Duodenal mucosa (tissue), 2 donors: ENCODE results near the gene PDE8A.

Source experiments
- H3K27ac ChIP-seq: one replicate; pipeline ENCODE4 v1.7.0; 2013; ENCODE audit warnings: low read depth, low read length
- H3K27me3 ChIP-seq, 2 donors: one replicate each; pipeline ENCODE4 v1.7.0; 2013; ENCODE audit warnings: low read length in 2 of 2, control low read depth in 1 of 2; ENCODE audit not compliant: insufficient read depth in 2 of 2, control insufficient read depth in 1 of 2
- H3K36me3 ChIP-seq, 2 donors: one replicate each; pipeline ENCODE4 v1.7.0; 2013; ENCODE audit warnings: low read length in 2 of 2, control low read depth in 1 of 2; ENCODE audit not compliant: insufficient read depth in 2 of 2, control insufficient read depth in 1 of 2
- H3K4me1 ChIP-seq, 2 donors: one replicate each; pipeline ENCODE4 v1.7.0; 2013; ENCODE audit warnings: low read length in 2 of 2, control low read depth in 1 of 2; ENCODE audit not compliant: insufficient read depth in 2 of 2, control insufficient read depth in 1 of 2
- H3K4me3 ChIP-seq, 2 donors: one replicate each; pipeline ENCODE4 v1.7.0; 2013; ENCODE audit warnings: low read length in 2 of 2, low read depth in 1 of 2
- H3K9ac ChIP-seq, 2 donors: one replicate each; pipeline ENCODE4 v1.7.0; 2013; ENCODE audit warnings: low read length in 2 of 2, low read depth in 1 of 2
- H3K9me3 ChIP-seq, 2 donors: one replicate each; pipeline ENCODE4 v1.7.0; 2013; ENCODE audit warnings: low read length in 2 of 2, control low read depth in 1 of 2; ENCODE audit not compliant: control insufficient read depth in 1 of 2

PDE8A gene

GRCh38 chr15:85131915-85132314 lies 150.3 kb downstream of the PDE8A start:
- Histone ChIP-seq H3K9me3 (no peaks in the 10 kb centered on the region), H3K4me3 (no peak overlapping the region), H3K36me3 (peaks cover 12 to 55% of the 10 kb centered on the region in 2 donors), H3K9ac (no peak overlapping the region), H3K27ac (no peak overlapping the region), H3K4me1 (no peaks in the 10 kb centered on the region), H3K27me3 (no peaks in the 10 kb centered on the region)

- Histone ChIP-seq H3K9ac (no peak overlapping the region), H3K27me3 (no peaks in the 10 kb centered on the region), H3K27ac (no peak overlapping the region), H3K36me3 (peaks cover 26 to 65% of the 10 kb centered on the region in 2 donors), H3K9me3 (no peaks in the 10 kb centered on the region), H3K4me1 (no peaks in the 10 kb centered on the region), H3K4me3 (no peak overlapping the region)
Observed at GRCh38 chr15:85133709-85134108, 152.1 kb downstream of the PDE8A start.

GRCh38 chr15:85137489-85138168 lies 156.0 kb downstream of the PDE8A start:
- H3K36me3 ChIP-seq = peaks cover 30 to 62% of the 10 kb centered on the region in 2 donors
- H3K9me3 ChIP-seq = no peaks in the 10 kb centered on the region
- H3K27me3 ChIP-seq = no peaks in the 10 kb centered on the region
- H3K4me1 ChIP-seq = peaks cover 0 to 6% of the 10 kb centered on the region in 2 donors
- no peak overlapping the region for H3K9ac ChIP-seq
- no peak overlapping the region for H3K27ac ChIP-seq
- no peak overlapping the region for H3K4me3 ChIP-seq

- H3K27ac ChIP-seq = no peak overlapping the region
- H3K9ac ChIP-seq = no peak overlapping the region
- no peak overlapping the region for H3K4me3 ChIP-seq
- H3K4me1 ChIP-seq = peaks cover 0 to 6% of the 10 kb centered on the region in 2 donors
- H3K27me3 ChIP-seq = no peaks in the 10 kb centered on the region
- peaks cover 25 to 50% of the 10 kb centered on the region in 2 donors for H3K36me3 ChIP-seq
- H3K9me3 ChIP-seq = no peaks in the 10 kb centered on the region
Observed at GRCh38 chr15:85139391-85139790, 157.7 kb downstream of the PDE8A start.

GRCh38 chr15:85141726-85142125 lies 160.1 kb downstream of the PDE8A start:
- Histone ChIP-seq H3K9ac (no peak overlapping the region), H3K27me3 (no peaks in the 10 kb centered on the region), H3K27ac (no peak overlapping the region), H3K4me3 (no peak overlapping the region), H3K36me3 (peaks cover 20 to 27% of the 10 kb centered on the region in 2 donors), H3K4me1 (peaks cover 0 to 6% of the 10 kb centered on the region in 2 donors), H3K9me3 (no peaks in the 10 kb centered on the region)

- Histone ChIP-seq H3K4me3 (no peak overlapping the region), H3K4me1 (peaks cover 0 to 6% of the 10 kb centered on the region in 2 donors), H3K36me3 (peaks cover 14 to 22% of the 10 kb centered on the region in 2 donors), H3K9me3 (no peaks in the 10 kb centered on the region), H3K9ac (no peak overlapping the region), H3K27me3 (no peaks in the 10 kb centered on the region), H3K27ac (no peak overlapping the region)
Observed at GRCh38 chr15:85142312-85142711, 160.7 kb downstream of the PDE8A start.

- Histone ChIP-seq H3K4me3 (no peak overlapping the region), H3K27ac (no peak overlapping the region), H3K9ac (no peak overlapping the region), H3K27me3 (no peaks in the 10 kb centered on the region), H3K9me3 (no peaks in the 10 kb centered on the region), H3K4me1 (no peaks in the 10 kb centered on the region), H3K36me3 (no peaks in the 10 kb centered on the region)
Observed at GRCh38 chr15:85149465-85150129, 167.9 kb downstream of the PDE8A start.

- Histone ChIP-seq H3K9ac (no peak overlapping the region), H3K27ac (no peak overlapping the region), H3K9me3 (no peaks in the 10 kb centered on the region), H3K36me3 (no peaks in the 10 kb centered on the region), H3K4me1 (no peaks in the 10 kb centered on the region), H3K4me3 (no peak overlapping the region), H3K27me3 (no peaks in the 10 kb centered on the region)
Observed at GRCh38 chr15:85150130-85150480, 168.4 kb downstream of the PDE8A start.

GRCh38 chr15:85151145-85151544 lies 169.5 kb downstream of the PDE8A start:
- Histone ChIP-seq H3K4me1 (no peaks in the 10 kb centered on the region), H3K36me3 (no peaks in the 10 kb centered on the region), H3K9ac (no peak overlapping the region), H3K9me3 (no peaks in the 10 kb centered on the region), H3K4me3 (no peak overlapping the region), H3K27ac (no peak overlapping the region), H3K27me3 (no peaks in the 10 kb centered on the region)

- H3K36me3 ChIP-seq = no peaks in the 10 kb centered on the region
- no peak overlapping the region for H3K4me3 ChIP-seq
- H3K27ac ChIP-seq = no peak overlapping the region
- H3K9ac ChIP-seq = no peak overlapping the region
- no peaks in the 10 kb centered on the region for H3K27me3 ChIP-seq
- no peaks in the 10 kb centered on the region for H3K9me3 ChIP-seq
- no peaks in the 10 kb centered on the region for H3K4me1 ChIP-seq
Observed at GRCh38 chr15:85151861-85152260, 170.2 kb downstream of the PDE8A start.
